T-cell (primary cell): ENCODE results near the gene KRT79. TPM values are rescaled to one million over a fixed set of nuclear protein-coding genes. Genes with fewer than 3 reads are reported as not detected.

Experiments
- ATAC-seq, 4 experiments: fragments of 200-7000 bp in 3 of 4; fragments of 150-1000 bp in 1 of 4; cut with Tn5 transposase; replicated peaks in 1 of 4; 1 replicate in 3 of 4; 2 replicates in 1 of 4; pipeline ENCODE4 v1.10.0; 2021; ENCODE audit warnings: moderate library complexity in 3 of 4, mild to moderate bottlenecking in 2 of 4, moderate number of reproducible peaks in 1 of 4
- CTCF ChIA-PET, 2 donors: fragments of 300-600 bp; sonication (Branson Sonifier 250); formaldehyde crosslinking; loops; one replicate each; lab custom pipeline; 2022; ENCODE audit warnings: antibody characterized with exemption in 2 of 2; lab: Charles Lee
- POLR2A ChIA-PET, 2 donors: fragments of 300-600 bp; sonication (Branson Sonifier 250); formaldehyde crosslinking; loops; one replicate each; lab custom pipeline; 2022; ENCODE audit warnings: antibody characterized with exemption in 2 of 2; lab: Charles Lee
- DNase-seq, 35 experiments: peaks; one replicate each; pipeline versions ENCODE4 v3.0.0 to v3.0.0-alpha.2; 2013 to 2023
- H3K27ac ChIP-seq: one replicate; pipeline ENCODE4 v1.5.1; 2013; ENCODE audit warnings: low read length
- H3K27me3 ChIP-seq, 2 experiments: replicated peaks in 1 of 2; 1 replicate in 1 of 2; 2 replicates in 1 of 2; pipeline versions ENCODE4 v1.6.1 to v1.7.0; 2013; ENCODE audit warnings: low read length in 1 of 2, mixed read lengths in 1 of 2; ENCODE audit not compliant: control insufficient read depth in 2 of 2, insufficient read depth in 2 of 2; ENCODE audit errors: extremely low read depth in 1 of 2
- H3K36me3 ChIP-seq, 2 donors: 1 replicate in 1 of 2; 2 replicates in 1 of 2; pipeline versions ENCODE4 v1.6.1 to v1.7.0; 2013; ENCODE audit warnings: low read length in 1 of 2; ENCODE audit not compliant: control insufficient read depth in 2 of 2, insufficient read depth in 1 of 2; ENCODE audit errors: extremely low read depth in 1 of 2
- H3K4me1 ChIP-seq, 2 experiments: 1 replicate in 1 of 2; 2 replicates in 1 of 2; pipeline versions ENCODE4 v1.6.1 to v1.7.0; 2013; ENCODE audit warnings: low read length in 2 of 2, mixed read lengths in 1 of 2; ENCODE audit not compliant: insufficient read depth in 2 of 2, control insufficient read depth in 1 of 2; ENCODE audit errors: extremely low read depth in 1 of 2
- H3K4me3 ChIP-seq, 2 donors: 1 replicate in 1 of 2; 2 replicates in 1 of 2; pipeline versions ENCODE4 v1.5.1 to v1.7.0; 2013; ENCODE audit warnings: mild to moderate bottlenecking in 2 of 2, low read length in 1 of 2, moderate library complexity in 1 of 2; ENCODE audit not compliant: control insufficient read depth in 1 of 2; ENCODE audit errors: extremely low read depth in 1 of 2
- H3K9me3 ChIP-seq: 2 replicates; pipeline ENCODE4 v1.7.0; 2013
- H3K27ac Mint-ChIP-seq, 2 donors: one replicate each; pipeline ENCODE4 v1.8.0; 2020 to 2021; ENCODE audit warnings: mild to moderate bottlenecking in 2 of 2, mixed read lengths in 2 of 2
- H3K27me3 Mint-ChIP-seq, 2 donors: one replicate each; pipeline ENCODE4 v1.8.0; 2021 to 2022; ENCODE audit warnings: mixed read lengths in 2 of 2
- H3K36me3 Mint-ChIP-seq: one replicate; pipeline ENCODE4 v1.8.0; 2021; ENCODE audit warnings: mixed read lengths
- H3K4me1 Mint-ChIP-seq, 3 donors: one replicate each; pipeline ENCODE4 v1.8.0; 2020 to 2022; ENCODE audit warnings: mixed read lengths in 3 of 3, mild to moderate bottlenecking in 1 of 3
- H3K4me3 Mint-ChIP-seq, 3 donors: one replicate each; pipeline ENCODE4 v1.8.0; 2020 to 2022; ENCODE audit warnings: mild to moderate bottlenecking in 3 of 3, mixed read lengths in 3 of 3, moderate library complexity in 3 of 3
- H3K9me3 Mint-ChIP-seq, 3 donors: one replicate each; pipeline ENCODE4 v1.8.0; 2020 to 2022; ENCODE audit warnings: mixed read lengths in 3 of 3
- WGBS: methylation state at CpG from one replicate; pipeline ENCODE4 v1.1.5; 2013; ENCODE audit warnings: missing lambda C conversion rate; ENCODE audit not compliant: insufficient coverage; 5-methylcytosine and 5-hydroxymethylcytosine counted together
- total RNA-seq, 35 experiments: library from RNA in 6 of 35; stranded (reverse) in 6 of 35; fragments of 120-200 nt in 1 of 35; gene quantifications; one replicate each; pipeline versions ENCODE4 v1.2.1 to v1.2.4 and lab custom pipeline; 2013 to 2026

Gene KRT79
- total RNA-seq, 5 donors from 2014 or later (not counting 1 experiment from before 2014, with no cell fraction given): 0.28 TPM; not detected in 4

- H3K27me3 Mint-ChIP-seq: peaks cover 5 to 25% of the 10 kb centered on the region in 2 donors
- Histone ChIP-seq H3K27me3 (peaks cover 0 to 35% of the 10 kb centered on the region in 2 experiments), H3K36me3 (no peaks in the 10 kb centered on the region), H3K4me1 (peaks cover 3 to 25% of the 10 kb centered on the region in 2 experiments), H3K4me3 (no peak overlapping the region), H3K27ac (no peak overlapping the region), H3K9me3 (no peaks in the 10 kb centered on the region)
- peak overlapping the region; percentile 80 to 84 for H3K27ac Mint-ChIP-seq
- WGBS: 78% methylated on average over 7 of the region's 9 CpGs
- peak; percentile 10 to 40 (median 30) for ATAC-seq
- no peaks in the 10 kb centered on the region for H3K9me3 Mint-ChIP-seq
- CTCF ChIA-PET: no interaction called here
- POLR2A ChIA-PET: no interaction called here
- no peaks in the 10 kb centered on the region for H3K36me3 Mint-ChIP-seq
- peak in 1 of 35 experiments; percentile 9 for DNase-seq
- peak overlapping the region in 1 of 3 donors; percentile 10 for H3K4me3 Mint-ChIP-seq
- peaks cover 20 to 30% (median 26%) of the 10 kb centered on the region in 3 donors for H3K4me1 Mint-ChIP-seq
Observed at GRCh38 chr12:52836491-52837412, 2.6 kb upstream of the KRT79 start.

- no peak overlapping the region for H3K27ac ChIP-seq
- H3K4me1 ChIP-seq: peaks cover 3 to 25% of the 10 kb centered on the region in 2 experiments
- DNase-seq (peak in 29 of 35 experiments; percentile 4 to 63 (median 16)), ATAC-seq (peak; percentile 59 to 92 (median 86))
- H3K27me3 Mint-ChIP-seq: peaks cover 5 to 25% of the 10 kb centered on the region in 2 donors
- POLR2A ChIA-PET: no interaction called here
- H3K4me3 ChIP-seq: no peak overlapping the region
- CTCF ChIA-PET: no interaction called here
- no peaks in the 10 kb centered on the region for H3K9me3 Mint-ChIP-seq
- peaks cover 0 to 35% of the 10 kb centered on the region in 2 experiments for H3K27me3 ChIP-seq
- peak overlapping the region; percentile 71 to 84 for H3K27ac Mint-ChIP-seq
- H3K4me1 Mint-ChIP-seq: peaks cover 20 to 30% (median 24%) of the 10 kb centered on the region in 3 donors
- H3K9me3 ChIP-seq: no peaks in the 10 kb centered on the region
- 49% methylated on average over 3 of the region's 7 CpGs for WGBS
- H3K4me3 Mint-ChIP-seq: peak overlapping the region in 1 of 3 donors; percentile 10
- no peaks in the 10 kb centered on the region for H3K36me3 Mint-ChIP-seq
- H3K36me3 ChIP-seq: no peaks in the 10 kb centered on the region
Observed at GRCh38 chr12:52836042-52836466, 1.9 kb upstream of the KRT79 start.

DNA sequence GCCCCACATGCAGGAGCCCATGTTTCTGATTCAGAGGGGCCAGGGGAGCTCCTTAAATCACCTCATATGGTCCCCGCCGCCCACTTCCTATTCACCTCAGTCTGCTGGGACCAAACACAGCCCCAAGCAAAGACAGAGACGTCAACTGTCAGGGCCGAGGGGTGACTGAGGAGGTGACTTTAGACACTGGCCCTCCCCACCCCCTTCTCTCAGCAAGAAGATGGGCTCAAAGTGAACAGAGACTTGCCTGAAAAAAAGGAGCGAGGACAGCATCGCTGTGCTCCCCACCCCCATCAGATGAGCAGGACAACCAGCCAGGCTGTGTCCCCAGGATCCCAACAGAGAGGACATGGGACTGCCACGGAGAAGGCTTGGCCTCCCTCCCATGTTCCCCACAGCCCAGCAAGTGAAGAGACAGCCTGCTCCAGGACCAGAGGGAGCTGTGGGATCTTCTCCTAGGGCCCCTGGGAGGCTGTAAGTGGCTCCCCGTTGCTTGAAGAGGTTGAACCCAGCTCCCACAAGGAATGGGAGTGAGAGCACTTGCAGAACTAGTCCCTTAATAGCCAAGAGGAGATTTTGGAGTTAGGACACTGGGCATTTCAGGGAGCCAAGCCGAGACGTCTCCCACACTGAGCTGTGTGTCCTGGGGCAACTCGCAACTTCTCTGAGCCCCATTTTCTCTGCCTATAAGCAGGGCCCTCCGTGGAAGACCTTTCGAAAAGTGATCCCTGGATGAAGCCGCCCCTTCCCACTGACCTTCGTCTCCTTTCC lies 1.3 kb upstream of the KRT79 start:
- Mint-ChIP-seq H3K4me1 (peaks cover 20 to 30% (median 24%) of the 10 kb centered on the region in 3 donors), H3K9me3 (no peaks in the 10 kb centered on the region), H3K27me3 (peaks cover 5 to 25% of the 10 kb centered on the region in 2 donors), H3K4me3 (no peak overlapping the region), H3K36me3 (no peaks in the 10 kb centered on the region), H3K27ac (peak overlapping the region; percentile 71 to 84)
- H3K4me3 ChIP-seq: no peak overlapping the region
- peaks cover 3 to 25% of the 10 kb centered on the region in 2 experiments for H3K4me1 ChIP-seq
- no peaks in the 10 kb centered on the region for H3K36me3 ChIP-seq
- no peak for DNase-seq
- H3K9me3 ChIP-seq: no peaks in the 10 kb centered on the region
- no peak overlapping the region for H3K27ac ChIP-seq
- ATAC-seq: no peak
- 75% methylated on average over 9 of the region's 15 CpGs for WGBS
- CTCF ChIA-PET: no interaction called here
- POLR2A ChIA-PET: no interaction called here
- H3K27me3 ChIP-seq: peaks cover 0 to 32% of the 10 kb centered on the region in 2 experiments

GRCh38 chr12:52834727-52835001 lies 553 bp upstream of the KRT79 start:
- DNase-seq (no peak), ATAC-seq (no peak)
- Histone ChIP-seq H3K4me1 (peaks cover 3 to 25% of the 10 kb centered on the region in 2 experiments), H3K27ac (no peak overlapping the region), H3K36me3 (no peaks in the 10 kb centered on the region), H3K27me3 (peaks cover 0 to 29% of the 10 kb centered on the region in 2 experiments), H3K9me3 (no peaks in the 10 kb centered on the region), H3K4me3 (no peak overlapping the region)
- ChIA-PET POLR2A (no interaction called here), CTCF (no interaction called here)
- H3K4me1 Mint-ChIP-seq: peaks cover 20 to 30% (median 24%) of the 10 kb centered on the region in 3 donors
- H3K27ac Mint-ChIP-seq: no peak overlapping the region
- H3K9me3 Mint-ChIP-seq: no peaks in the 10 kb centered on the region
- H3K36me3 Mint-ChIP-seq: no peaks in the 10 kb centered on the region
- peaks cover 5 to 25% of the 10 kb centered on the region in 2 donors for H3K27me3 Mint-ChIP-seq
- H3K4me3 Mint-ChIP-seq: no peak overlapping the region
- WGBS: 67% methylated on average over 3 of the region's 4 CpGs

DNA sequence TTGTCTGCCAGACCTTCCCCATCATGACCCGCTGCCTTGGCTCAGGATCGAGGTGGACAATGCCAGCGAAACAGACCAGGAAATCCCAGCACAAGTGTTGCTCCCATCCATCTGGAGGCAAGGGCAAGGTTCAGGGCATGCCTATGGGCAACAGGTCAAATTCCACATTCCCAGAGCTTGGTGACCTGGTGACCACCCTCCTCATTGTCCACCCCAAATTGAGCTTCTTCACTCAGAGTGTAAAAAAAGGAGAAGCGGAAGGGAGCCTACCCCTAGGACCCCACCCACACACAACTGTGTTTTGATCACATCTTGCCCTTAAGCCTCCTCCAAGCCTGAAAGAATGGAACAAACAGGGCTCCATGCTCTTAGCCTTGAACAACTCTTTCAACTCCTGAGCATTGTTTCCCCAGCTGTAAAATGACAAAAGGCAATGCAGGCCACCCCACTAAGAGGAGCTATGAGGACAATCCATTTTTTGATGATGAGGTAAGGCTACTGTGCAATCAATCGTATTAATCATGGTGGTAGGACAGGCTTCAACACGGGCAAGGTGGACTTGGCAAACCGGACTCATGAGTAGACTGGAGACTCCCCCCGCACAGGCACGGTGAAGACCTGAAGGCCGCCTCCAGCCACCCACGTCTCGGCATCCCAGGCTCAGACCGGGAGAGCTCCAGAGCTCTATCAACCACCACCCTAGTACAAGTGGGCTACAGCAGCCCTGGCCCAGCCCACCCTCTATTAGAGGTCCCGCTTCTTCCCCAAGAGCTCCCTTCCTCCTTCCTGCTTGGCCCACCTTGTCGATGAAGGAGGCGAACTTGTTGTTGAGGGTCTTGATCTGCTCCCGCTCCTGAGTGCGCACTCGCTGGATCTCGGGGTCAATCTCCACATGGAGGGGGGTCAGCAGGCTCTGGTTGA lies 866 bp downstream of the KRT79 start:
- ChIA-PET CTCF (interaction anchor here in 1 of 2 donors (0.6 kb wide), 1 partner anchor 255 kb away, joined by 3 read pairs; no protein-coding TSS in a partner anchor), POLR2A (no interaction called here)
- no peaks in the 10 kb centered on the region for H3K9me3 Mint-ChIP-seq
- no peak overlapping the region for H3K4me3 Mint-ChIP-seq
- ATAC-seq: no peak
- peaks cover 27 to 36% (median 33%) of the 10 kb centered on the region in 3 donors for H3K4me1 Mint-ChIP-seq
- H3K27ac Mint-ChIP-seq: no peak overlapping the region
- no peak overlapping the region for H3K27ac ChIP-seq
- WGBS: 92% methylated on average over 13 of the region's 20 CpGs
- no peak for DNase-seq
- peaks cover 5 to 25% of the 10 kb centered on the region in 2 experiments for H3K4me1 ChIP-seq
- no peak overlapping the region for H3K4me3 ChIP-seq
- H3K27me3 Mint-ChIP-seq: peaks cover under 1 to 14% of the 10 kb centered on the region in 2 donors
- H3K27me3 ChIP-seq: peaks cover 0 to 17% of the 10 kb centered on the region in 2 experiments
- H3K36me3 ChIP-seq: no peaks in the 10 kb centered on the region
- H3K9me3 ChIP-seq: no peaks in the 10 kb centered on the region
- no peaks in the 10 kb centered on the region for H3K36me3 Mint-ChIP-seq
